Right renal pelvis (tissue), 4 donors: ENCODE results near the gene ERMP1. TPM values are rescaled to one million over a fixed set of nuclear protein-coding genes. Genes with fewer than 3 reads are reported as not detected.
"Not testable (repeated sequence)": the region's sequence is repeated elsewhere in the genome, so short reads cannot be mapped to it uniquely, and the experiment has no call there.

Experiments
- DNase-seq, 4 donors: peaks; one replicate each; pipeline ENCODE4 v3.0.0-alpha.2; 2013; ENCODE audit warnings: low read depth in 4 of 4, low spot score in 3 of 4, missing footprints in 1 of 4
- polyA plus RNA-seq, 4 donors: library from polyadenylated mRNA; unstranded; fragments of 120-200 nt; gene quantifications; one replicate each; pipeline ENCODE4 v1.2.1, GENCODE V29; 2013; ENCODE audit not compliant: insufficient read length in 4 of 4

Gene ERMP1
- polyA plus RNA-seq, 4 donors: 48.3 to 60.7 (median 57.0) TPM

DNA sequence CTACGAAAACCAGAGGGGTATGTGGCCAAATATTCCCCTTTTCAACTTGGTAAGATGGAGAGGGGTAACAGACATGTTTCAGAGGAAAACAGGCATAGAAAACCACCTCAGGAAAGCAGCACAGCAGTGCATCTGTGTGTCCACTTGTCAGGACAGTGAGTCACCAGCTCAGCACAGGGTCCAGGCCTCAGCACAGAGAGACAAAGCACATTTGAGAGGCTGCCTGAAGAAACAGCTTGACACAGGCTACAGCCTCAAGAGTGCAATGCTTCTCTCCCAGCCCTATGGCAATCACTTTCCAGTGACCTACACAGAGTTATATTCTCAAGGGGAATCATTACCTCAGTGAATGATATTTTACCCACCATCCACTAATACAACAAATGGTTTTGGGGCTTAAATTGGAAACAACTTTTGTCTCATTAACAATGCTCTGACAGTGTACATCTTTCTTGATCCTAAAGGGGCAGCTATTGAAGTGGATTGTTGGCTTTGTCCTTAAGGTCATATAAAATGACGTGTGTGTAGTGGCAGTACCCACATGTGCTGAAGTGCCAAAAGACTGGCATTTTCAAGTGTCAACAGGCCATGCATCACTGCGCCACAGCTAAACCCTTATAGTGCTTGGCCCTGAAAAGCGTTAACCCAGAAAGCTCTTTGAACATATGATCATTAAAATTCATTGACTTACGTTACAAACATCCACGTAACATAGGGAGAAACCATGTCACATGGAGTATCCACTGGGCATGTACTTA, 46.4 kb downstream of the ERMP1 start:
- no peak for DNase-seq

DNA sequence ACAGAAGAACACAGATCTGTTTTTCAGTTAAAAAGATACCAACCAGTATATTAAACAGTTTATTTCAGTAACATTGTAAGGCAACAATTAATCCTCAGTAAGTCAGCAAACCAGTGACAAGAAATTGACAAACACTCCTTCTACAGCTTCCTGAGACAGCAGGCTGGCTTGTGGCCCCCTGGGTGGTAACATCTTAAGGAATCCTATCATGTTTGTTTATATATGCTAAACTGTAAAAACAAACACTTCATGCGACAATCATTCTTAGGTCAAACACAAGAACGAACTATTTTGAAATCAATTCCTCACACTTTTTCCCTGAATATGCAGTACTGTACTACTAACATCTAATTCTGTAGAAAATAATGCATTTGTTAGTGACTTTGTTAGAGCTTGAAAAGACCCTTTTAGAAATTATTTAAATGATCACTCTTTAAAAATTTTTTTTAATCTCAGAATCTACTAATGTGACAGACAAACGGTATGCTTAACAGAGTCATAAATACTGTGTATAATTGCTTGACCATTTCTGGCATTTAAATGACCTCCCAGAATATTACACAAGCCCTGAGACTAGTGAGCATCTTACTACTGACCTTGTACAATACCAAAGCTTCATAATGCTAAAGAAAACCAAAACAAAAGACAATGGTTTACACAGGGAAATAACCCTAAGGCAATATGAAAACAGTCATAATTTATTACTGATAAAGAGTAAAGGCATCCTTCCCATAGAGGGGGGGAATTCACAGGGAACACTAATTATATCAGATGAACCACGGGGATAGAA, 48.2 kb downstream of the ERMP1 start:
- DNase-seq: no peak

DNA sequence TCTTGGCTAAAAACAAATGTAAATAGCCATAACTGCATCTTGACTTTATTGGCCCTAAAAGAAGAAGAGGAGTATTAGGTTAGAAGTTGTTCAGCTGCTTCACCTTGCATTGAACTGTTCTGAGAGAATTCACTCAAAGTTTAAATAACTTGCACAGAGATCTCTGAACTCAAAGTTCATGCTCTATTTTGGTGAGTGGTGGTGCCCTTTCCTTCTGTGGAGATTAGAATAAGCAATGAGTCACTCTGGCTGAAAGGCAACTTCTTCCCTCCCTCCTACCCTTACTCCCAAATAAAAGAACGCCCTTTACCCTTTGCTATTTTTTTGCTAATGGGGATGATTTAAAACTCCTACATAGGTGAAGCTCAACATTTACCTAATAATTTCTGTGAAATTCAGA, 48.9 kb downstream of the ERMP1 start:
- DNase-seq: no peak

DNA sequence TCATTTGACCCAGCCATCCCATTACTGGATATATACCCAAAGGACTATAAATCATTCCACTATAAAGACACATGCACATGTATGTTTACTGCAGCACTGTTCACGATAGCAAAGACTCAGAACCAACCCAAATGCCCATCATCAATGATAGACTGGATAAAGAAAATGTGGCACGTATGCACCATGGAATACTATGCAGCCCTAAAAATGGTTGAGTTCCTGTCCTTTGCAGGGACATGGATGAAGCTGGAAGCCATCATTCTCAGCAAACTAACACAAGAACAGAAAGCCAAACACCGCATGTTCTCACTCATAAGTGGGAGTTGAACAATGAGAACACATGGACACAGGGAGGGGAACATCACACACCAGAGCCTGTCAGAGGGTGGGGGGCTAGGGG, 49.5 kb downstream of the ERMP1 start:
- not testable (repeated sequence) for DNase-seq

DNA sequence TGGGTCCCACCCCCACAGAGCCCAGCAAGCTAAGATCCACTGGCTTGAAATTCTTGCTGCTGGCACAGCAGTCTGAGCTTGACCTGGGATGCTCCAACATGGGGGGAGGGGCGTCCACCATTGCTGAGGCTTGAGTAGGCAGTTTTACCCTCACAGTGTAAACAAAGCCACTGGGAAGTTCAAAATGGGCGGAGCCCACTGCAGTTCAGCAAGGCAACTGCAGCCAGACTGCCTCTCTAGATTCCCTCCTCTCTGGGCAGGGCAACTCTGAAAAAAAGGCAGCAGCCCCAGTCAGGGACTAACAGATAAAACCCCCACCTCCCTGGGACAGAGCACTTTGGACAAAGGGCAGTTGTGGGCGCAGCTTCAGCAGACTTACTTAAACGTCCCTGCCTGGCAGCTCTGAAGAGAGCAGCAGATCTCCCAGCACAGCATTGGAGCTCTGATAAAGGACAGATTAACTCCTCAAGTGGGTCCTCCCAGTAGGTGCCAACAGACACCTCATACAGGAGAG, 53.2 kb downstream of the ERMP1 start:
- not testable (repeated sequence) for DNase-seq

DNA sequence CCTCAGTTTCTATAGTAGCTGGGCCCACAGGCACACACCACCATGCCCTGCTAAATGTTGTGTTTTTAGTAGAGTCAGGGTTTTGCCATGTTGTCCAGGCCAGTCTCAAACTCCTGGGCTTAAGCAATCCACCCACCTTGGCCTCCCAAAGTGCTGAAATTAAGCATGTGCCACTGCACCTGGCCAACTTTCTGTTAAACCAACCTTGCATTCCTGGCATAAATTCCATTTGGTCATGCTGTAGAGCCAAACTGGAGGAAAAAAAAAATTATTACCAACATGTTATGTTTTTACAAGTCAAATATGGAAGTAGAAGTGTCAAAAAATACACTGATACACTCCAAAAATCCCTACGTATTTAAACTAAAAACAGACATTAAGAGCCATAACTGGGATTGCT, 54.1 kb downstream of the ERMP1 start:
- DNase-seq: no peak

DNA sequence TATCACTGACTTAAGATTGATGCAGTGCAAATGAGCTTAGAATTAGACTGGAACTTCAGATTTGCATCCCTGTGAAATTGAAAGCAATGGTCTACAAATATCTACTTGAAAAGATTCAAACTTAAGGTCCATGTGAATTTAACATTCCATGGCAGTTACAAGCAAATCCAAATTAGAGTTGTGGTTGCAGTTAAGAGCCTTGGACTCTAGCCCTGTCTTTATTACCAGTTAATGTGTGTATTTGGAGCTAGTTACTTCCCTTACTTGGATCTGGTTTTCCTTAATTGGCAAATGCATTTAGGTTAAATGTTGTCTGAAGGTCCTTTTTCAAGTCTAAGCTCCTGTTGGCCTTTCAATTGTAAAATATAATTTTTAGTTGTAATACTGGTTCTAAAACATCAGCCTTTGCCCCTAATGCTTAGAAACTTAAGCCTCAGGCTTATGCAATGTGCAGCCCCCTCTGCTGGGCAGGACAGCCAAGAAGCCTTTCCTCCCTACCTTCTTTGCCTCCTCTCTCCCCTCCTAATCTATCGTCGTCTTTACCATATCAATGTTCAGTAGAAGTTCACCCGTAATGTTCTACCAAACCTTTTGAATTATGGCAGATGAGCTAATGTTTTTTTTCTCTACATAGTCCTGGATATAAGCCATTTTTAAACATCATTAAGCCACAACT, 59.5 kb downstream of the ERMP1 start:
- no peak for DNase-seq

DNA sequence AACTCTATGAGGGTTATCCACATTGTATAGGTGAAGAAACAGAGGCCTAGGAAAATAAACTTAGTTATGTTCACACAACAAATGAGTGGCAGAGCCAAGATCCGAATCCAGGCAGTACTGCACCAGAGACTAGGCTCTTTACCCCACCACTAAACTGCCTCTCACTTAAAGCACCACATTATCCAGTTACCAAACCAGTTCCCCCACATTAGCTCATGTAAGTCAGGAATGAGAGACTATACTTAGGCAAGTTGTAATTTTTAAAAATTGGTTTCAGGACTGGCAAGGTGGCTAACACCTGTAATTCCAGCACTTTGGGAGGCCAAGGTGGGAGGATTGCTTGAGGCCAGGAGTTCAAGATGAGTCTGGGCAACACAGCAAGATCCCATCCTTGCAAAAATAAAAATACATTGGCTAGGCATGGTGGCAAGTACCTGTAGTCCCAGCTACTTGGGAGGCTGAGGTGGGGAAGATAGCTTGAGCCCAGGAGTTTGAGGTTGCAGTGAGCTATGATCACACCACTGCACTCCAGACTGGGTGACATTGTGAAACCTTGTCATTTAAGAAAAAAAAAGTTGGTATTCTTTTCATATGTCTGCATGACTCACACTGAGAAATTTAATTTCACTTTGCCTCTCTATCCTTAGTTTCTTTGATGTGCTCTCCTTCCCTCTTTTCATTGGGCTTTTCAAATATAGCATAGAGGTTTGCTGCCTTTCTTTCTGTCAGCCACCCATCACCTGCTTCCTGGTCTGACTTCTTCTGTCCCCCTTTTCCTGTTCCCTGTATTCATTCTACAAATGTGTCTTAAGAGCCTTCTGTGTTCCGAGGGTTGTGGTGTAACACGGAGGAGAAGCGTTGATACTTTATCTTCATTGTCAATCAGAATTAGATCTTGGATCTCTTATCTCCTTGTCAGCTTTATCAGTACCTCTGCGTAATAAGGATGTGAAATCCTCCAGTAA, 64.7 kb downstream of the ERMP1 start:
- no peak for DNase-seq

DNA sequence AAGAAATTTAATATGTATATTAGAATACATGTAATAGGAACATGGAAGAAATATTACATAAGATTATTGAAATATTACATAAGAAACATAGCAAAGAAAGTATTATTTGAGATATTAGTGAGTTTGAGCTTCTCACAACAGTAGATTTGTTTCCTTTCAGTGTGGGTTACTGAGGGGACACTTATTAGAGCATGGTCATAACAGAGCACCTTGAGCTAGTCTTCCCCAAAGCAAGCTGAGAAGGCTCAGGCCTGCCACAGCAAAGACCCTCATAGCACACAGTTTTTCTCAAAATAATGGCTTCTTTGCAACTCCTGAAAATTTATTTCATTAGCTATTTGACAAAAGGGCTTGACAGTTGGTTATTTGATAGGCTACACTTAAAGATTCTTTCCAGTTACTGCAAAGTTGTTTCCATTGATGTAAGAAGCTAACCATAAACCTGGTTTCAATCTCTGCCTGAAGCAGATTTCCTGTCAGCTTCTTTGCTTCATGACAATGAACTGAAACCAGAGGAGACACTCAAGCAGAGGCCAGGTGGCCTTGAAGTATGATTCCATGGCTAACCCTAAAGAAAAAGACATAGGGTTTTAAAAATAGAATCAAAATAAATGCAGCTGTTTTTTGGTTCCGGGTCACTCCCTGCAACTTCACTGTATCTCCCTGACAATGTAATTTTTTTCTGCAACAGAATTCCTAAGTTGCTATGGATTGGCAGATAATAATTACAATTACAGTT, 68.6 kb downstream of the ERMP1 start:
- no peak for DNase-seq

DNA sequence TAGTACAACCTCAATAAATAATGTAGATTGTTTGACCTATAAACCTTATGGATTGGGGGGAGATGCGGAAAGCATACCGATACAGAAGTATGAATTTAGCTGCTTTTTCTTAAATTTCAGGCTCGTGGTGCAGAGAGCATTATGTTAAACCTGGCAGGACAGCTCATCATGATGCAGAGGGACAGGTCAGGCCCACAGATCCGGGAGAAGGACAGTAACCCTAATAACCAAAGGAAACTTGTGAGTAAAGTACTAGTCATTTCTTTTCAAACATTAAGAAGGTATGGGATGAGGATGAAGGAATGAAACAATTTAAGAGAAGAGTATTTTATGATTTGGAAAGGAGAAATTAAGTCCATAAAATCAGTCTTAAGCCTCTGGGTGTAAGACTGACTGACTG, 70.5 kb downstream of the ERMP1 start:
- DNase-seq: no peak

DNA sequence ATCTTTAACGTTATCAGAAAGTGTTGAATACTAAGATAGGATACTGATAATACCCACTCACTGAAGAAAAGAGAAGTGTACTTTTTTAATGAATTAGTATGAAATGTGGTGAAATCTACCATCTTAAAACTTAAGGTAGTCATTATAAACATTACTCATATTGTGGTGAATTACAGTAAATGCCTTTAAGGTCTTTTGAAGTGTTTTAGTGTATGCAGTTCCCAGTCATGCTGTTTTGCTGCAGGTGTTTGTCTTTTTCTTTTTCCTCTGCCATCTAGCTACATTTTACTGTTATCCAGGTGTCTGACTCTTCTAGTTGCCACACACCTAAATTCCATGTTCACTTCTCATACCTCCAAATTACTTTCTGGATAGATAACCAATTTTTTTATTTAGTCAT, 72.6 kb downstream of the ERMP1 start:
- no peak for DNase-seq

DNA sequence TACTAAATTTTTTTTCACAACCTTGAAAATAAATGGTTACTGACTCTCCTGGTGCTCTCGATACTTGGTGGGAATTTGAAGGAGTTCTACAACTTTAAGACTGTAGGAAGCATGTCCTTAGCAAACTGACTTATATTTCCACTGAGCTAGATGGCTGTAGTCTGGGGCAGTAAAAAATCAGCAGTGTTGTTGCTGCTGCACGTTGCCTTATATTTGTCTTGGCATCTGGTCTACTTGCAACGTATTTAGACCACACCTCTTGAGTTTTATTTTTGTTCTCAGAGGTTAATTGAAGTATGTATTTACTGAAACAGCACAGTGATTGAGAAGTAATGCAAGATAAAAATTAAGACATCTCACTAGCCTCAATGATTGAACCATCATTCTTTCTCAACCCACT, 76.3 kb downstream of the ERMP1 start:
- DNase-seq: no peak

DNA sequence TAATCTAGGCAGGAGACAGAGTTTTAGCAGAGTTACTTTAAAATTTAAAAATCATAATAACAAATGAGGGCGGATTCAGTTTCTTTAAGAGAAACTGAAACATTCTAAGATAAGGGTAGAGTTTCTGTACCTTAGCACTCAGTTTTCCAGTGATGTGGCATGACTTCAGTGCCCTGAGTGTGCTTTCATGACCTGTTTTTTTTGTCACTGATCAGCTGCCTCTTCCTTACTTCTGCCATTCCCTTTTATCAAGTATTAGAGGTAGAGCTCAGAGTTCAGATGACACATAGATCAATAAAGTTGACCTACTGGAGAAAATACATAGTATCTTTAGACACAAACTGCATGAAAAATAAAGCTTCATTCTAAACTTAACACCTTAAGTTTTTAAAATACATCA, 82.3 kb downstream of the ERMP1 start:
- DNase-seq: no peak

DNA sequence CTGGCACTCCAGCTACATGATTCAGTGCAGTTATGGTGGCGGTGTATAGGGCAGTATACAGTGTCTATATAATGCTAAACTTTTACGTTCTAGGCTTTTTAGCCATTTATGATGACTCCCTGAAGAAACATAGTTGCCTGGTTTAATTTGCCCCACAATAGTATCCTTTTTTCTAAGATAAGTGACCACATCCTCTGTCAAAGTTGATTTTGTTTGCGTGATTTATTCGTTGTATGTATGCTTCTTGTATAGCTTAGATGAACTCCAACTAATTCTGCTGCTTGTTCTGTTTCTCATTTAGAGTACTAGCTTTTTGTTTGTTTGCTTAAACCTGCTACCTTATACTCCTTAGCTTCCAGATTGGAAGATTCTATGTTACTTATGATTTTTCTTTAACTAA, 83.6 kb downstream of the ERMP1 start:
- DNase-seq: no peak

DNA sequence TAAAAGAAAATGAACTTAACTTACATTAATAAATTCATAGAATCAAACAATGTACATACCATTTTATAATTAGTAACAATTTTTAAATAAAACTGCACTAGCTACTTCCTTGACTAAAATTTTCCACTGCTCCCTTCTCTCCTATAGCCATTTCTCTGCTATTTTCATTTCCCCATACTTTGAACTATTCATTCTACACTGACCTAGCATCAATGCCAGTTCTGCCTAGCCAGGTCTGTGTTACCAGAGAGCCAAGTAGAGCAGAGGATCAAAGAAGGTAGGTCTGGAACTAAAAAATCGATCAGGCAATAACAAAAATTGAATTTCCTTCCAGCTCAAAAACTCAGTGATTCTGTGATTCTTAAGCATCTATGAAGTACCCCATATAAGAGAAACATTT, 84.5 kb downstream of the ERMP1 start:
- DNase-seq: no peak

DNA sequence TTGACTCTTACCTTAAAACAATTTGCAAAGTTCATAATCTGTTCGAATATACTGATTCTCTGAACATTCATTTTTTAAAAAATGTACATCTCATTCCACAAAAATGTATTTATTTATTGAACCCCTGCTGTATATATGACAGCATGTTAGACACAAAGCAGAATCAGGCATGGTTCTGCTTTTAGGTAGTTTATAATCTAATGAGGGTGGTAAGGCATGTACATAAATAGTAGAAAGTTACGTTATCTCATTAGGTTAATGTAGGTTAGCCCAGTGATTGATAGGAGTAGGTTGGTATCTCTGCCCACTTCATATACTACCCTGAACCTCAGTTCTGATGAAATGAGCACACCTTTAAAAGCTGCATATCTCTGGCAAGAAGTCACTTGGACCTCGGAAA, 89.8 kb downstream of the ERMP1 start:
- no peak for DNase-seq

DNA sequence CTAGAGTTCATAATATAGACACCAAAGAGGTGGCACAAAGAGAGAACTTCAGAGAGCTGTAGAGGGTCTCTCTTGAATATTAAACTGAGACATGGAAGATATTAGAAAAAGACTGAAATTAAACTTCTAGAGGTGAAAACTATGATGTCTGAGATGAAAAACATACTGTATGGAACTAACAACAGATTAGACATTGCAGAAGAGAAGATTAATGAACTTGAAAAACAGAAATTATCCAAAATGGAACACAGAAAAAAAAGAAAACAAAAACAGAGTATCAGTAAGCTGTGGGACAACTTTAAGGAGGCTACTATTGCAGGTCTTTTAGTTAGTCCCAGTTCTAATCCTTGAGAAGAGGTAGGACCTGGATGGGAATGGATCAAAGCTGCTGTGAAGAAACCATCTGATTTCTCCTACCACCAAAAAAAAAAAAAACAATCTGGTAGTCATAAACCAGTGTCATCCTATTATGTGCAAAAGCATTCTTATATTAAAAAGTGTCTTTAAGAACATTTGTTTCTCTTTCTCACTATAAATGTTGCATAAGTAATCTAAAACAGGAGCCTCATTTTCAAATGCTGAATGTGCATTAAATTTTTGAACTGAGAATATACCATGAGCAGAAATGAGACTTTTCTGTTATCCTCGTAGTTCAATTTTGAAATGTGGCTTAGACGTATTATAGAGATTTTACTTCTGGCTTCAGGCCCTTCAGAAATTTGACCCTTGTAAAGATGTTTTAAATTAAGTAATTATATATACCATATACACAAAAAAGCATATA, 96.2 kb downstream of the ERMP1 start:
- DNase-seq: no peak

DNA sequence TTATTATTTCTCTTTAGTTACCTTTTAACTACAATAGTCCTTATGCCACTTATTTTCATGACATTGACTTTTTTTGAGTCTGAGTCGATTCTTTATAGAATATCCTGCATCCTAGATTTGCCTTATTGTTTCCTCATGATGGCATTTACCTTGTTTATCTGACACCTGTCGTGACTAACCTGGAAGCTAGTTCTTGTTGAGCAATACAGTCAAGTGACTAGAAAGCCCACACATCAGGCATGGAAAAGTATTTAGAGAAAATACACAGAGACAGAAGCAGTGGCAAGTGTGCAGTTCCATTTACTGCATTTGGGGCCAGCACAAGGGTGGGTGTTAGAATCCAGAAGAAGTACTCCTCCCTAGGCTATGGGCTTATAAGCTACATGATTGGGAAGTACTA, 97.8 kb downstream of the ERMP1 start:
- no peak for DNase-seq
